DMS79 treated with DMSO at 0.1 percent for 48 hours (cell line): ENCODE results near the gene DPYSL4.

Experiments
- DNase-seq: peaks from one replicate; lab custom pipeline; 2025; lab: John Stamatoyannopoulos, UW

DPYSL4 gene

DNA sequence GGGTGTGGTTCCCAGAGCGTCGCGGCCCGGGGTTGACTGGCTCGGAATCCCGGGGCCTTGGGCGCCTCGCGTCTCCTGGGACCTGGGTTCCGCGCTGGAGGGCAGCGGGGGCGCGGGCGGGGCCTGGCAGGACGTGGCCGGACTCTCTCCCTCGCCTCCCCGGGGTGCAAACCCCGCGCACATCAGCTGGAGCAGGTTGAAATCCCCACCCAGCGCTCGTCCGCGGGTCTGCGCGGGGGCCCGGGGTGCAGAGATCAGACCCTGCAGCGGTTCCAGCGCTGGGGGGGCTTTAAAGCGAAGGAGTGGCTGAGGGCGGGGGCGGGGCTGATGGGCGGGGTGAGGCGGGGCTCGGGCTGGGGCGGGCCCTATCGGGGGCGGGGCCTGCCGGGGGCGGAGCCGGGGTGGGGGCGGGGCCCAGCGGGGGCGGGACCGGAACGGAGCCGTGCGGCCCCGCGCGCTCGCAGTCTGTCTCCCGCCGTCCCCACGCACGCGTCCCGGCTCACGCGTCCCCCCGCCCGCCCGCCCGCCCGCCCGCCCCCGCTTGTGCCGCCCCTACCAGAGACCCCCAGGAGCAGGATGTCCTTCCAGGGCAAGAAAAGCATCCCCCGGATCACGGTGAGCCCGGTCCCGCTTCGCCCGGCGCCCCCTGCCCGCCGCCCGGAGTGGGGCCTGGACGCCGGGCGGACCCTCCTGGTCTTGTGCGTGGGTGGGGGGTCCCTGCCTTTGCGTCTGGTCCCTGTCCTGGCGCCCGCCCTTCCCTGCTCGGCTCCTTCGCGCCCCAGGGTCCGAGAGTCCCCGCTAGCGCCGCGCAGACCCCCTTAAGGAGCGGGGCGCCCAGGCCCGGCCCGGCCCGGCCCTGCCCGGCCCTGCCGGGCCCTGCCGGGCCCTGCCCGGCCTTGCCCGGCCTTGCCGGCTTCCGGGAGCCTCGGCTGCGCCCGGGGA lies at the start of gene DPYSL4:
TSS of gene DPYSL4 (plus strand) at position 461 of the 942 bp plus-strand sequence. CDS start at position 577, 116 bp downstream.
- no peak for DNase-seq

DNA sequence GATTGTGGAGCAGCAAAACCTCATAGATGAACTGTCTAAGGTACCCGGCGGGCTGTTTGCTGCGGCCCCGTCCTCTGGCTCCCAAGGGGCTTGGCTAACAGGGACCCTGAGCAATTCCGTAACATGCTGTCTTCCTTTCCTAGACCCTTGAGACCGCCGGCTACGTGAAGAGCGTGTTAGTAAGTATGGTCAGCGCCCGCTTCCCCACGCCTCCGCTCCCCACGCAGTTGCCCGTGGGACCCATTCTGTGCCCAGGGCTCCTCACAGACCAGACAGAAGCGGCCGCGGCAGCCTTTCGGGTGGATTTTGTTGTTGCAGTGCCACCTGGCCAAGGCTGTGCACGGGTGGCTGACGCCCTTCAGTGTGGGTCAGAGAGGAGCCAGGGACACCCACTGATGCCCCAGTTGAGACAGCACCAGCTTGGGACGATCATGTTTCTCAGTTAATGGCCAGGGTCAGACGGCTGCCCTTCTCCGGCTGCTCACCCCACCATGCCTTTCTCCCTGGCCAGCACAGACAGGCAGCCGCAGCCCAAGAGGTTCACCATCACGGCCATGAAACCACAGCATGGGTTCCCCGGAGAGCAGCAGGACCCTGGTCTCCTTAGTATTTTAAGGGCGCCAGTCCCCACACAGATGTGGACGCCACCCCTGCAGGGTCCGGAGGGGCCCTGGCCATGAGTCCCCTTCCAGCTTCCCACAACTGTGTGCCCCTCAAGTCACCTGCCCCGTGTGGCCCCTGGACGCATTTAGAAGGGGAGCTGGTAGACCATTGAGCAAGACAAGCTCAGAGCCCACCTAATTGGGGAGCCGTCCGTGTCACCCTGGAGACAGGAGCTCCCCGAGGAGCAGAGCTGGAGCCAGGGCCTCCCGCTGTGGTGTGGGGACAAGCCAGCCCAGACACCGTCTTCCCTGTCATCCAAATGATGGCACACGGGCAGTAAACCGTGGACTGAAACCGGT lies 49.4 kb upstream of the DPYSL4 start:
- no peak for DNase-seq

DNA sequence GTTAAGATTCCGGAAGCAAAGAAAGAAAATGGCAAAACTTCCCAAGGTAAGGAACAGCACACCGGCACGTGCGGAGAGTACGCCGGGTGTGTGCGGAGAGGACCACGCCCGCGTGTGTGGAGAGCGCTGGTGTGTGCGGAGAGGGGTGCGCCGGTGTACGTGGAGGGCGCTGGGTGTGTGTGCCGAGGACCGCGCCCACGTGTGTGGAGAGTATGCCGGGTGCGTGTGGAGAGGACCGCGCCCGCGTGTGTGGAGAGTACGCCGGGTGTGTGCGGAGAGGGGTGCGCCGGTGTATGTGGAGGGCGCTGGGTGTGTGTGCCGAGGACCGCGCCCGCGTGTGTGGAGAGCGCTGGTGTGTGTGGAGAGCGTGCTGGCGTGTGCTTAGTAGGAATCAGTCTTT lies 48.6 kb upstream of the DPYSL4 start:
- DNase-seq, result no peak

DNA sequence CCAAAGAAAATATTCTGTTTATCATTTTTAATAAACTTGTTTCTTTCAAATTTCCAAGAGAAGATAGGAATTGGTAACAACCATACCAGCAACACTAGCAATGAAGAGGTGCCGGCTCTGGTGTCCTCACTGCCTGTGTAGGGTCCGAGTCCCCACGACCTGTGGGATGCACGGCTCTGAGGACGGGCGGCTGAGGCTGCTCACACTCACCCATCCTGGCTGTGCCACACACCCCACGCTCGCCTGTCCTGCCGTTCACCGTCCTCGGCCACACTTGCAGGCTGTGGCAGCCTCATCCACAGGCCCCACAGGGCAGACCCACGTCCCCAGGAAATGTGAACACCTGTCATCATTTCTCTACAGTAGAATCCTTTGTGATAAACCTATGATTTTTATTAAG lies 48.2 kb upstream of the DPYSL4 start:
- no peak for DNase-seq

DNA sequence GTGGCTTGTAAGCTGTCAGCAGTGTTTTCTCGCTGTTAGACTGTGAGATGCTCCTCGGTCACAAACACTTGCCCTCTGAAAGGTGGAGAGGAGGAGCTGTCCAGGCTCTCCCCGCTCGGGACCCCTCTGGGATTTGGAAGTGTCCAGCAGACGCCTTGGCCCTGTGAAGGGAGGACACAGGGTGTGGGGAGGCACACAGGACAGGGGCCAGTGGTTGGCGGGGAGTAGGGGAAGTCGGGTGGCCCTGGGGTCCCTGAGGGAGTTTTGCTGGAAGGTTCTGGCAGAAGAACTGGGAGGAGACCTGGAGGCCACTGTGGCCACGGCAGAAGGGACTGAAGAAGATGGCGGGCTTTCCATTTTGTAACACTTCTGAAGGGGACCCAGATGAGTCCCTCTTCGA lies 47.2 kb upstream of the DPYSL4 start:
- no peak for DNase-seq

DNA sequence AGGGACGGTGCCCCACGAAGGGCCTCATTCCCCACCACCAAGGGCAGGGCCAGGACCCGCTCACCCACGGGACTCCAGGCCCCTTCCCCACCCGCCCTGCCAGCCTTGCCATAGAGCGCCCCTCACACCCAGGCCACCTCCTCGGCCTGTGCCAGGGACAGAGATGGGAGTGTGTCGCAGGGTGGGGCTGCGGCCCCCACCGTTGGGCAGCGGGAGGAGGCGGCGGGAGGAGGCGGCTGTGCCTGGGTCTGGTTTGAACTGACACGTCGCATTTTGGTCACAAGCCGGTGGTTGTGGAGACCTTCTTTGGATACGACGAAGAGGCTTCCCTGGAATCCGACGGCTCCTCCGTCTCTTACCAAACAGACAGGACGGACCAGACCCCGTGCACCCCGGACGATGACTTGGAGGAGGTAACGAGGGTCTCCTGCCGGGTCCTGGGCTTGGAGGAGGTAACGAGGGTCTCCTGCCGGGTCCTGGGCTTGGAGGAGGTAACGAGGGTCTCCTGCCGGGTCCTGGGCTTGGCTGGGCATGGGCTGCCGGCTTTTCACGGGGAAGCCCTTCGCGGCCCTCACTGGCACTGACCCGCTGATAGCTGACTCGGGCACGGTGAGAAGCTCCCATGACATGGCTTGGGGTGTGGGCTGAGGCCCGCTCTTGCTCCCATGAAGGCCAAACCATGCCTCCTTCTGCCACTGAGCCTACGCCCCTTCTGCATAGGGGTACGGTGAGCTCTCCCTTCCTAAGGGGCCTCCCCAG lies 46.4 kb upstream of the DPYSL4 start:
- DNase-seq, result no peak

DNA sequence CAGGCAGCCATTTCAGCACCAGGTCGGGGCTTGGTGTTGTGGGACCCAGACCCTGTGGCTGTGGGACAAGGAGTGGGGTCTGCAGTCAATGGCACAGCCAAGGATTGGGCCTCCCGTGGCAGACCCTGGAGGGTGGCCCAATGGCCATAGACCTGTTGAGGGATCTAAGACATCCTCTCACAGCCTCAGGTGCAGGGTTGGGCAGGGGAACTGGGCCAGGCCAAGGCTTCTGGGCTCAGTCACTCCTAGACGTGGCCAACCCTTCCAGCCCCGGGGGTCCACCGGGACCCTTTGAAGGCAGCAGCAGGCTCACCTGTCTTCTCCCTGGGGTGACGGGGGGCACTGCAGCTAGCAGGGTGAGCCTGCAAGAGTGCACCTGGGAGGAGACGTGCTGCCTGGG lies 45.7 kb upstream of the DPYSL4 start:
- no peak for DNase-seq

DNA sequence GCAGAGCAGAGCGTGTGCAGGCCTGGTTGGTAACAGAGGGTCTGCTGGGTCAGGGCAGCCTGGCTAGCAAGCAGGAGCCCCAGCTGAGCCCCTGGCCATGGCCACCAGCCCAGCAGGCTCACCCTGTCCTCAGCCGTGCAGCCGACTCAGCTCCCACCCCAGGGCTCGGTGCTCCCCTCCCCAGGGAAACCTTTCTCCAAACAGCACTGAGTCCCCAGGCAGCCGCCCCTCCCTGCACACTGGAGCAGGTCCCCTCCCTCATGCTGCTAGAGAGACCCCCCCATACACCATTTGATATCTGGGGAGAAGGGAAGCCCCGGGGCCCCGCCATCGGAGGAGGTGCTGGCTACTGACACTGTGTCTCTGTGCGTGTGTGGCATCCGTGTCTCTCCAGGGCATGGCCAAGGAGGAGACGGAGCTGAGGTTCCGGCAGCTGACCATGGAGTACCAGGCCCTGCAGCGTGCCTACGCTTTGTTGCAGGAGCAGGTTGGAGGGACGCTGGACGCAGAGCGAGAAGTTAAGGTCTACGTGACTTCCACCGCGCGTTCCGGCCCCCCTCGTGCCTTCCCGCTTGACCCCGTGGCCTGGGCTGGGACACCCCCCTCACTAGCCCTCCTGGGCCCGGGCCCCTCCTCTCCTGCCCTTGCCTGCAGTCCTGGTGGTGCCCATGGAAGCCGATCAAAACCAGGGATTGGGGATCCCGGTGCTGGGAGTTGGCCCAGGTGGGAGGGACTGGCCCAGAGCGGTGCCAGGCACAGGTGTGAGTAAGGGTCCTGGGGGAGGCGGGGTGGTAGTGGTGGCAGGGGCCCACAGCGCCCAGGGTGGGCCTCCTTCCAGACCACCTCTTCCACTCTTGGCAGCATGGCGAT lies 45.0 kb upstream of the DPYSL4 start:
- no peak for DNase-seq

DNA sequence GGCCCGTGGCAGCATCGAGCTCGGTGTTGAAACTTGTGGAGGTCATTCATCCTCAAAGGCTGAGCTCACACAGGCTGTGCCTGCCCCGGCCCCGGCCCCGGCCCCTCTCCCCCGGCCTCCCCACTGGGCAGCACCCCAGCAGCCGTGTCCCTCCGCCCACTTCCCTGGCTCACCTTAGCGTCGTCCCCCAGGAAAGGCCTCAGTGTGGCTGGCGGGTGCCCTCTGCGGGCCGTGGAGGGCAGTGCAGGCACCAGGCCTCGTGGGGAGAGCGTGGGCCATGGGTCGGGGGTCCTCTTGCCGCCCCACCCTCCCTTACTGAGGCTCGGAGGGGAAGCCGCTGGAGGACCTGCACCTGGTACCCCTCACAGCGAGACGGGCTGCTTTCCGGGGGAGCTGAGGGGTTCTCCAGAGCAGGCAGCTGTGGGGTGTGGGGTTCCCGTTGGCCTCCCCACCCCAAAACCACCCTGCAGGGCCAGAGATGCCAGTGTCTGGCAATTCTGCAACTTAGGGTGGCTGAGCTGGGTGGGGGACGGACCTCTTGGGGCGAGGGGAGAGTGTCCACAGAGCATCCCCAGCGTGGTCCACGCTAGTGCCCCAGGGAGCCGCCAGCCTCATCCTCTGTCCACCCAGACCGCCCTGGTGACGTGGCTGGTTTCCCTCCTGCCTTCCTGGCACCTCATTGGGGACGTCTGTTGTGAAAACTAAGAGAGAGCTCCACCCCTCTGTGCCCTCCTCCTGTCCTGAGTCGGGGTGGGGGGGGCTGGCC lies 44.2 kb upstream of the DPYSL4 start:
- peak; percentile 9 for DNase-seq

DNA sequence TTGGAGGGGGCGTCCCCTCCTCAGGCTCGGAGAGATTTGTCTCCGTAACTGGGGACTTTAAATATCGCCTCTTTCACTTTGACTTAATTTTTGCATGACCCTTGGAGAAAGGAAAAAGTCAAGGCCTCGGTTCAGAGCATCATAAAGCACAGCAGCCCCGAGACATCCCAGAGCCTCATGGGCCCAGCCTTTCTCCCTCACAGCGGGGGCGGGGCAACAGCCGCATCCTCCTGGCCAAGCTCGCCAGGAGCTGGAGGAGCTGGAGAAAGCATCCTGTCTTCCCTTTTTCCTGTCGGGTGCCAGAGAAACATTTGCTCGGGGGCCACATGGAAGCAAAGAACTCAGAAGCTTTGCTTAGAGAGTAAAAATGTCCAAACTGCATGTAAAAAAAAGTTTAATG lies 43.6 kb upstream of the DPYSL4 start:
- DNase-seq, result no peak

DNA sequence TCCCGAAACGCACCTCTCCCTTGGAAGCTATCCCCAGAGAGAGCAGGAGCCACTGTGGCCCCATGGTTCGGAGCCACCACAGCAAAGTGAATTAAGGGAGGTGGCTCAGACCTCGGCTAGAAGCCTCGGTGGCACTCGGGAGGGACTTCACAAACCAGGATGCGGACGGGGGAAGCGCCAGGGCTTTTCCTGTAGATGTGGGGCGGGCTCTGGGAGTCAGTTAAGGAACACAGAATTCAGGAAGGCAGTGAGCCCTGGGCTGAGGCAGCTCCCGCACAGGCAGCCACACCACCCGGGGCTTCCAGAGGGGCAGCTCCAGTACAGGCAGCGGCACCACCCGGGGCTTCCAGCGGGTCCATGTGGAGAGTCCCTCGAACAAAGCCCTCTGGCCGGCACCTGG lies 42.7 kb upstream of the DPYSL4 start:
- no peak for DNase-seq

DNA sequence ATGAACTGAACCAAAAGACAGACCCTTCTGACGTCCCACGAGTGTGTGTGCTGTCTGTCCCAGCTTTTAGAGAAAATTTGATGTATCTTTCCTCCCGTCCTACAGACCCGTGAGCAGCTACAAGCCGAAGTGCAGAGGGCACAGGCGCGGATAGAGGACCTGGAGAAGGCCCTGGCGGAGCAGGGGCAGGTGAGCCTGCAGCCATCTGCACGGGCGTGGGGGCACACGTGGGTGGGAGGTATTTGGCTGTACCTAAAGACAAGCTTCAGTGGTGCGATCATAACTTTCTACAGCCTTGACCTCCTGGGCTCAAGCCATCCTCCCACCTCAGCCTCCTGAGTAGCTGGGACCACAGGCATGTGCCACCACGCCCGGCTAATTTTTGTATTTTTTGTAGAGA lies 41.7 kb upstream of the DPYSL4 start:
- DNase-seq, result no peak

DNA sequence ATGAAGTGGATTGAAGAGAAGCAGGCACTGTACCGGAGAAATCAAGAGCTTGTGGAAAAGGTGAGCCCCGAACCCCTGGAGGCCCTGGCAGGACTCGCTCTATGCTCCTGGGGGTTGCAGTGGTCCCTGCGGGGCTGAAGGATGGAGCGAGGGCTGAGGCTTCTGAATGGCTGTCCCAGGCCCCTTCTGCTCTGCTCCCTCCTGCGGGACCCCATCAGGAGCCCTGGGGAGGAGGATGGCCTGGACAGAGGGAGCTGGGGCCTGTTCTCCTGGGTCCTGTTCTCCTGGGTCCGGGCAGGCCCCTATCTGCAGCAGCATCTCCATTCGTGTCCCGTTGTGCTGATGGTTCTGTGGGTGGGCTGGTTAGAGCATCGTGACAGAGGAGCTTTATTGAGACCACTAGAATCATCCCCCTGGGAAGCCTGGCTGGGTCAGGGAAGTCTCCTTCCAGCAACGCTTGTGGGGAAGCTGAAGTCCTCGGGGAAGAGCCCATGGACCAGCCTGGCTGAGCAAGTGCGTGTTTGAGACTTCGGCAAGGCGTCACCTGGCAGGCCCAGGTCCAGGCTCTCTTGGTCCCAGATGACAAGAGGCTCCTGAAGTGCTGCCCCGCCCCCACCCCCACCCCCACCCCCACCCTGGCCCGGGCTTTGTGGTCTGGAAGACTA lies 41.1 kb upstream of the DPYSL4 start:
- DNase-seq, result no peak

DNA sequence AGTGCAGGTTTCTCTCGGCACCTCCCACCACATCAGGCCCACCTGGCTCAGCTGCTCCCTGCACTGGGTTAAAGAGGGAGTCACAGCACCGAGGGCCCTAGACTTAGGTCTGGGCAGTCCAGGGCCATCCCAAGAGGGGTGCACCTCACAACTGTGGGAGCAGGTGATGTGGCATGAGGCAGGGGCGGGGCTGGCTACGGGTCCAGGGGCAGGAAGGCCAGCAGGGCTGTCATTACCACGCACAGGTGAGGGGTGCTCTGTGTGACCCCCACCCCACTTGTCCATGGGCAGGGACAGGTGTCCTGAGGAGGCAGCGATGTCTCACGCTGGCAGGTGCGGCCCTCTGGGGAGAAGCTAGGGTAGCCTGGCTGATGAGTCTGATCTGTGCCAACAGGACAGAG lies 40.5 kb upstream of the DPYSL4 start:
- DNase-seq, result no peak

DNA sequence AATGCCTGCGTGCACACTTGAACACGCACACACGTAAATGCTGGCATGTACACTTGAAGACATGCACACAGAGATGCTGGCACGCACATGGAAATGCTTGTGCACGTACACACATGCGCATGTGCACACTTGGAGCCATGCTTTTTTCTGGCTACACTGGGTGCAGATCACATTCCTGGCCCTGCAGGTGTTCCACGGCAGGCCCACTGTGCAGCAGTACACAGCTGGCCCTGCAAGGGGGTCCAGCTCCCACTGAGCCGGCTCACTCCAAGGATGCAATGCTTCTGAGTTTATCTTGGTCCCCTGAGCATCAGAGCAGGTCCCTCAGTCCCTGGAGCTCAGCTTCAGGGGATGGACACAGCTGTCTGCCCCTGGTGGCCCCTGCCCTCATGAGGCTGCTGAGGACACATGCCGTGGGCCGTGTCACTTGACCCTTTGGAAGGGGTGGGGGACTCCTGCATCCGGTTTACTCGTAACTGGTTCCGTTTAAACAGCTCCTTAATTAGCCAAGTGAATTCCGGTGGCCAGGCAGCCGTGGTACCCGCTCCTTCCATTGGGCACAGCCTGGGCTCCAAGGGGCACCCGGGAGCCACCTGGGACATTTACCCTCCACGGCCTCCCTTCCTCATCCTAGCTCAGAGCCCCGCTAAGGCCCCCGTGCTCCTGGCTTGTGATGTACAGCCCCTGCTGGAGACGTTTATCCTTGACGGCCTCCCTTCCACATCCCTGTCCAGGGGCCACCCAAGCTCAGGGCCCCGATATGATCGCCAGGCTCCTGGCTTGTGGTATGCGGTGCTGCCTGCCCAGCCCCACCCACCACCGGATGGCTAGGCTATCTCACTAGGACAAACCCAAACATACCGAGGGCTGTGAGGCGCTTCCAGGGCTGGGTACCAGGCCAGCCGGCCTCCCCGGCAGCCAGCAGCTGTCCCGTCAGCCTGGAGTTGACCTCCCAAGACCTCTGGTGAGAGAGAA lies 39.5 kb upstream of the DPYSL4 start:
- DNase-seq, result no peak

DNA sequence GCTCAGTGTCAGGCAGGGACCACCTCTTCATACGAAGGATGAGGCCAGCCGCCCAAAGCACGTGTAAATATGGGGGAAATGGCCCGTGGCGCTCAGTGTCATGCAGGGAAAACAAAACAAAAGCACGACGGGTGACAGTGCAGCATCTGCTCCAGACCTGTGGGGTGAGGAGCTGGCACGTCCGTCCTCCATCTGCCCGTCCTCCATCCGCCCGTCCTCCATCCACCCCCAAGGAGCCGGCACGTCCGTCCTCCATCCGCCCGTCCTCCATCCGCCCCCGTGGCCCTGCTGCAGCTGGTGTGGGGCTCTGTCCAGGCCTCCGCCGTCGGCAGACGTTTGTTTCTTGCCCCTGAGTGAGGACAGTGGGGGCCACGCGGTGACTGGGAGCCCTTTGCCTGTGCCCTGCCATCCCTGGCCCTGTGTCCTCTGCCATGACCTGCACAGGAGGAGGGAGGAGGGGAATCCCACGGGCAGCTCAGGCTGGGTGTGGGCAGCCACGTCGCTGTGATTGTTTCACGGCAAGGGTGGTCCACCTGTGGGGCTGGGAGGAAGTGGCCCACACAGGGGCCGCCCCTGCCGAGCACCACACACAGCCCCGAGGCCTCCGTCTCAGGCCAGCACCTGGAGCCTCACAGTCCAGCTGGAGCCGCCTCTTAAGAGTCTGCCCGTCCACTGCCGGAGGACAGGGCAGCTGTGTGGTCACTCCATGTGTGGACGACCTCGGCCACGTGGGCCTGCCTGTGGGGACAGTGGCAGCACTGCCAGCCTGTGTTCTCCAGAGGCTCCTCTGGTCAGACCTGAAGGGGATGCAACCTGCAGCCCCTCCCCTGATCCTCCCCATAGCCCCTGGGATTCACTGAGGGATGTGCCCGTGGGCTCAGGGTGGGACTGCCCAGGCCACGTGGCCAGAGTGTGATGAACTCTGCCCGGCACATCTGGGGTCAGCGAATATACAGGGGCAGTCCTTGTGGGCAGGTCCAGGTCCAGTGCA lies 38.2 kb upstream of the DPYSL4 start:
- DNase-seq, result no peak

DNA sequence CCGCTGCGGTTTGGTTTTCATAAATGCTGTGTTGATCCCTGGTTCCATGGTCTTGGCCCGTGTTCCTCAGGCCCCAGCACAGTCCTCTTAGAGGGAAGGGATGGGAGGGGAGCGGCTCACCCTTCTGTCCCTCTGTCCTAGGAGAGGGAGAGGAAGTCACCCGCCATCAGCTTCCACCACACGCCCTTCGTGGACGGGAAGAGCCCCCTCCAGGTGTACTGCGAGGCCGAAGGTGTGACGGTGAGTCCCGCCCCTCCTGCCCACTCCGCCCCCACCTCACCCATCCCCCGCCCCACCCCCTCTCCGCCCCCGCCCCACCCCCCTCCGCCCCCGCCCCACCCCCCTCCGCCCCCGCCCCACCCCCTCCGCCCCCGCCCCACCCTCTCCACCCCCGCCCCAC lies 37.5 kb upstream of the DPYSL4 start:
- no peak for DNase-seq
